EH (cell line): ENCODE data around the gene ARHGAP10.
A peak's percentile ranks its signal among the peaks of the same experiment; 100 is the strongest.

ENCODE experiments used
- DNase-seq: peaks from one replicate; pipeline ENCODE4 v3.0.0-alpha.2; 2015; ENCODE audit warnings: low read depth

Gene ARHGAP10

DNA sequence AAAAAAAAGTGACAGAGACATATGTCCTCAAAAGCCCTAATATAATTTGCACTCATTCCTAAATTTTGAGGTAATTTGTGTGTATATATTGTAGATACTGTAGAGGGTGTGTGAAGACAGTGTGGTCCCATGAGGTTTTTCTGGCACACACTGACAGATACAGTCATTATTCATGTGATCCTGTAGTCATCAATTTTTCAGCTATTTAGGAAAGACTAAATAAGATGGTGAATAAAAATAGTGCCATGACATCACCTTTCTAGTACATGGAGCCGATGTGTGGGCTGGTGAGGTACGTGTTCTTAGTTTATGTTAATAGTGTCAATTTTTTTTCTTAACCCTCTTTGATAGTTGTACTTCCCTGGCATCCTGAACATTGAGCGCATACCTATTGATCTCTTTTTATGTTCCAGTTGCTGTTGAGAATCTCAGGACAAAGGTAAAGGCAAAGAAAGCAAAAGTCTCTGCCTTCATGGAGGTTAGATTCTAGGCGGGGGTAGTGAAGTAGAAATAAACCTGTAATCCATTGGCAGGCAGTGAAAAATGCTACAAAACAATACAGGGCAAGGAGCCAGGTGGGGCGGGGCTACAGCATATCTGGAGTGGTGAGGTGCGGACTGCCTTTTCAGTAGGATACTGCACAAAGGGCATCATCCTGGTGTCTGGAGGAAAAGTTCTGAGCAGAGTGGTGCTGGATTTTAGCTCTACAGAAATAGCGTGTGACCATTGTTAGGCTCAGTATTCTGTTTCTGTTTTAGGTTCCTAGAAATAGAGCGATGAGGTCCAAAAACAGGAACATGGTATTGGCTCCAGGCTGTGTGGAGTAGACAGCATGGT lies 93.8 kb downstream of the ARHGAP10 start:
- no peak for DNase-seq

DNA sequence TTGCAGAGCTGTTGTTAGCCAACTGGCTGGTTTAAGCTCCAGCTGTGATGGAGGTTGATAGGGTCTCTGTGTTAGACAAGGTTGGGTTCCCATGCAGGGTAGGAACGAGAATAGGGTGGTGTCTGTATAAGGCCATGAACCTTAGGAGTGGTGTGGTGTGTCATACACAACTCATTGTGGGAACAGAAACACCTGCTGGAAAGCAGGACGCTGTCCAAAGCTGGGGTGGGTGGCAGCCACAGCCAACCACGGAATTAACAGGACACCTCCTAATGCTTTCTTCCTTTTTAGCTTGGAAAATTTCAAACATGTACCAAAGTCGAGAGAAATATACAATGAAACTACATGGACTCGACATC lies 94.4 kb downstream of the ARHGAP10 start:
- no peak for DNase-seq

DNA sequence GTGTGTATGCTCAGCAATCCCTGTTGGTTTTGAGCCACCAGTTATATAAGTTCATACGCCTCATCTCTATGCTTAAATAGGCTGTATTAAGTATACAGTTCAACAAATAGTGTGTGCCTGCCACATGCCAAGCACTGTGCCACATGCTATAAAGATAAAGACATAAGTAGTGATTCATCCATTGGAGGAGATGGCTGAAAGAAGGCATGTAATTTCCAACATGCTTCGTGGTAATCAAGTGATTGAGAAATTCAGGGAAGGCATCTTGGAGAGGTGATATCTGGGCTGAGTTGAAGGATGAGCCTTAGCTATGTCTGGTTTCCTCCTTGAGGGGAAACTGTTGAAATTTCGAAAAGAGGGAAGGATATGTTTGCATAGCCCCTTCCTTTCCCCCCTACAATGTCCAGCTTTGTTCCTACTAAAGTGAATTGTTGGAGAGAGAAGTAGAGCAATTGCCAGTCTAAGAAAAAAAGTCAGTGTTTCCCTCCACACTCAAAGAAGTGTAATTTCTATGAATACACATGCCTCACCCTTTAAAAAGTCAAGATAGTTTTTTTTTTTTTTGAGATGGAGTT lies 96.5 kb downstream of the ARHGAP10 start:
- DNase-seq, result peak; percentile 55

DNA sequence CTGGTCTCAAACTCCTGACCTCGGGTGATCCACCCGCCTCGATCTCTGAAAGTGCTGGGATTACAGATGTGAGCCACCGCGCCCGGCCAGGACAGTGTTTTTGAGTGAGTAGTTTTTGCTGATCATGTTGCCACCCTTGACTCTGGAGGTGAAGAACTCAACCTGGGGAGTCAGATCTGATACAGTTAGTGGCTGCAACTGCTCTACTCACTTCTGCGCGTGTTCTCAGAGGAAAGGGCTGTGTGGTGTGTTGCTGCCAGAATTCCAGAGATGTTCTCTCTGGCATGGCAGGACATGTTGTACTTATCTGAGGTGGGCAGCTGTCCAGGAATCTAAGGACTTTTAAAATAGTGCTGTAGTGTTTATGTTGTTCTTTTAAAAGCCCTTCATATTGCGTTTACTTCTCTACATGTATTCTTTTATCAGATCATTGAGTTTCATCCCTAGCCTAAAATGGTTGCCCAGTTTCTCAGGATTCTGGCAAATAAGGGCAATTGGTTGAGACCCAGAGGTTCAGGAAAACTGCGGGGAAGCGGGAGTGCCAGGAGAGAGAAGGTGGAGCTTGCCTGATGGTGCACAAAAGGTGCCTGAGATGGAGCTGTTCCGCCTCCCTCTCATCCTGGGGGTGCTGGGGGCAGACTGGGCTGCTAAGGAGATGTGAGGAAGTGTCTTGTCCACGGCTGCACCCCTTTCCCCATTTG lies 97.7 kb downstream of the ARHGAP10 start:
- DNase-seq, result peak; percentile 79

DNA sequence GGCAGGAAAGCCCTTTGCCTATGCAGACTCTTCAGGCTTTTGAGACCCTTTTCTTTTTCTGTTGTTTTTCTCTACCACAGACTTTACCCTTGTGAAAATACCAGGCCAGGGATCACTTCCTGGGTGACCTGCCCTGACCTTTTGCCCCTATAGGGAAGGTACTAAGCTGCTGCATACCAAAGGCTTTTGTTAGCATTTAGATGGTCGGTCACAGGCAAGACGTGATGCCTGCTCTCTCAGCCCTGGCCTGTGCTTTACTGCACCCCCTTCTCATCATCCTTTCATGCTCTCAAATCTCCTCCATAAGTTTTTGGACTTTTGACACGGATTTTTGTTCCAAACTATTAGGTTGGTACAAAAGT lies 98.2 kb downstream of the ARHGAP10 start:
- no peak for DNase-seq

DNA sequence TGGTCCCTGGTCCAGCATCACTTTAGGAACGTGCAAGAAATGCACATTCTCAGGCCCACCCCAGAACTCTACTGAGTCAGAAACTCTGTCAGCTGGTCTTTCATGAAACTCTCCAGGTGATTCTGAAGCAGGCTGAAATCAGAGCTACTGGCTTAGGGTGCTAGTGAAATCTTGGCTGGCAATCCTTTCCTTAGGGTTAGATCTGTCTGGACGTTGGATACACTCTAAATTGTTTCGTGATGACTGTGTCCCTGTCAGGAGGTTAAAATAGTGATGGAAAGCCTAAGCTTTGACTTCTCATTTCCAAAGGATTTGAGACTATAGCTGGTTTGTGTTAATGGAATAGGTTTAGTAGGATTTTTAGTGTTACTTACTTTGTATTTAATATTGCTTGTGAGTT lies 99.1 kb downstream of the ARHGAP10 start:
- peak; percentile 82 for DNase-seq

DNA sequence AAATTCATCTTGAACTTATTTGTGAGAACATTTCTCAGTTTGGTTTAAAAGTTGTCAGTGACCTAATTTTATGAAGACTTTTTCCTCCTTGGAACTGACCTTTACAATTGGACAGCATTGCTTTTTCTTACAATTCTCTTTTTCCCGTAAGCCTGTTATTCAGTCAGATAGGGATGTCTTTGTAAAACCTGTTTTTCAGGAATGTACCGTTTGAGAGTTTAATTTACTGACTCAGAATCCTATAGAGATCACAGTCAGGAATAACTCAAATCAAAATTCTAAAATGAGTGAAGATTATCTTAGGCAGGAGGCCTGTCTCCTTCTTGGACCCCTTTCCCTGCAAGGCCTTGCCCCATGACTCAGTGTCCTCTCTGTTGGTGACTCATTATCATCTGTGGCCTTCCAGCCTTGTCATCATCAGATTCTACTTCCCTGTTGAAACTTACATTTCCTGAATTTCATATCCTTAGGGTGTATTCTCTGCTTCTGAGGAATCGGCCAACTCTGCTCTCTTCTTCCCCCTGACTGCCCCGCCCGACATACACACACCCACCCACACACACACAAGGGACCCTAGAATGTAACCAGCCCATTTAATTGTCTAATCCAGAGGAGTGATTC lies 99.8 kb downstream of the ARHGAP10 start:
- peak; percentile 93 for DNase-seq

DNA sequence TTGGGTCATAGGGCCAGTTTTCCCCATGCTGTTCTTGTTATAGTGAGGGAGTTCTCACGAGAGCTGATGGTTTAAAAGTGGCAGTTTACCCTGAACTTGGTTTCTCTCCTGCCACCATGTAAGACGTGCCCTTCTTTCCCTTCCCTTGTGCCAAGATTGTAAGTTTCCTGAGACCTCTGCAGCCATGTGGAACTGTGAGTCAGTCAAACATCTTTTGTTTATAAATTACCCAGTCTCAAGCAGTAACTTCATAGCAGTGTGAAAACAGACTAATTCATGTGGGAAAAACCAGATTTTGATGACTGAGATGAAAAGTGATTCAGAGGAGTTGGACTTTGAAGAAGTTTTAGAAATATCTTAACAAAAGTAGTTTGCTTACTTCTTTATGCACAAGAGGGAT lies 101.4 kb downstream of the ARHGAP10 start:
- peak; percentile 63 for DNase-seq

DNA sequence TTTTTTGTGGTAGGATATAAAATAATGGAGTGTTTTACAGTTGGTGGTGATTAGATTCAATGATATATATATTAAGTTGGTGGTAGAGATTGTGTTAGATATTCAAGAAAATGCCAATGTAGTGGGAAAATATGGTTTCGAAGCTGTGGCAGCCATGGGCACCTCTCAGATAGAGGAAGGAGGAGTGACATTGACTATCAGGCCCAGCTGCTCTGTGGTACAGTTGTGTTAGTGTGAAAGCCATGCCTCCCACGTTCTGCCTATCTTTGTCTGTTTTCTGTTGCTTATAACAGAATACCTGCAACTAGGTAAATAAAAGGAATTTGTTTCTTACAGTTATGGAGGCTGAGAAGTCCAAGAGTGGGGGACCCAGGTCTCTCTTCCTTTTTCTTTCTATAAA lies 101.9 kb downstream of the ARHGAP10 start:
- no peak for DNase-seq

DNA sequence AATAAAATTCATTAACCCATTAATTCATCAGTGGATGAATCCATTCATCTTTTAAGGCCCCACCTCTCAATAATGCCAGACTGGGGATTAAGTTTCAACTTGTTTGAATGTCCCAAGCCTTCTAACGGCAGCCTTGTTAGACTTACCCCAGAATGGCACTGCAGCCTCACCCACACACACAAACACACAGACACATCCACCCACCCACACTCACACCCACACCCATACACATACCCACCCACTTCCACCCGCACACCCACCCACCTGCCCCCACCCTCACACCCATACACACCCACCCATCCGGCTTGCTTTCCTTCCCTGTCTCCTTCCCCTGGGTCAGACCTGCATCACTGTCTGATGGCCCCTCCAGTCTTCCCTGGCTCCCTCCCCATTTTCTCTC lies 102.6 kb downstream of the ARHGAP10 start:
- no peak for DNase-seq

DNA sequence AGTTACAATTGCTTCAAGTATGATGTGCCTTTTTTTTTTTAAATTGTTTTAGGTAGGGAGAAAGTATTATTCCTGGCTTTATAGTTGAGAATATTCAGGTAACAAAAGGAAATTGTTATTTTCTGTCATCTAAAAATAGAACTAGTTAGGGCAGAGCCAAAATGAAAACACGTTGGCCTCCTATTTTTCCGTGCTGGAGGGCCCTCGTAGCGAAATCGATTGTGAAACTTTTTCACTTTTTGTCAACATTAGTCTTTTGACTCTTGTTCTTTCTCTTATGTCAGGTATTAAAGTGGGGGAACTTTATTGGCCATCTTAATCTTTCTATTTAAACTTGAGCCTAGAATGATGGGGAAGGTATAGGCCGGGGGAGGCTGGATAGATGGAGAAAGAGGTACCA lies 104.9 kb downstream of the ARHGAP10 start:
- DNase-seq, result no peak

DNA sequence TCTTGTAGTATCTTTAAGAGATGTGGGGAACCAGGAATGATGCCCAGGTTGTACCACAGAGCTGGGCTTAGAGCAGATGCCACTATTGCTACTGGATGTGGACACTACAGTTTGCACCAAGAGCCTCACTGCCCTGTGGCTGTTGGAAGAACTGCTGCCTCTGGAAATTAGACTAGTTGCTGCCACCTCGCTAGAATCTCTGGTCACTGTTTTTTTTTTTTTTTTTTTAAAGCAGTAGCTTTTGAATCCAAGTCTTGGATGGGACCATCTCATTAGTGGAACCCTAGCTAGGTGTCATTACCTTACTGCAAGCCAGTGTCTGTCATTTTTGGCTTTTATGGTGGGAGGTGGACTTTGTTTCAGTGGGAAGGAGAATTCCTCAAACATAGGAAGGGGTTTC lies 105.5 kb downstream of the ARHGAP10 start:
- peak; percentile 52 for DNase-seq

DNA sequence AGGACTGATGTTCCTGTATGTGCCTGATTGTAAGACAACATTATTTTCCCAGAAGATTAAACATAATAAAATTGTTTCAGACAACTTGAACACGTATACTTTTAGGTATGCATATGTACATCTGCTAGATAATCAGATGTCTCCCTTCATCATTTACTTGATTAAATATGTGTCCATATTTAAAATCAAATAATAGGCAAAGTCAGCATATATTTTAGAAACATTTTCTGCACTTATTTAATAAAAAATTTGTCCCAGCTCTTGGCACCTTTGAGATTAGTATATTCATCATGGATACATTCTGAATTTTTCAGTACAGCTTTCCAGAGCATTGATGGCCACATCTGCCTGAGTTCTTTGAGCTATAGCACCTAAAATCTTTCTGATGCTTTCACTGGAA lies 106.0 kb downstream of the ARHGAP10 start:
- DNase-seq, result no peak

DNA sequence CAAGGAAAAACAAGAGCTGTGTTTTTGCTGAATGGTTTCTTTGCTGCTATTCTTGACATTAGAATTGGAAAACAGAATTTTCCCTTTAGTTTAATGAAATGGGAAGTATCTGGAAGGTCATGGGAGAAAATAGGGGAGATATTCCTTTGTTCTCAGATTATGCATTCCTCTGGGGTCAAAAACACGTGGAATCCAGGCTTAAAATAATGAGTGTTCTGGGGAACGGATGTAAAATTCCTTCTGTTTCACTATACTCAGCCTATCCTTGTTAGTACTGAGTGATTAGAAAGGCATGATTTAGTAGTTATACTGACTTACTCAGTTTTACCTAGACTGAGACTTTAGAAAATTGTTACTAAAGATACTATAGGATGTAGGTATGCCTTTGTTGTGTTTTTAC lies 107.3 kb downstream of the ARHGAP10 start:
- peak; percentile 50 for DNase-seq

DNA sequence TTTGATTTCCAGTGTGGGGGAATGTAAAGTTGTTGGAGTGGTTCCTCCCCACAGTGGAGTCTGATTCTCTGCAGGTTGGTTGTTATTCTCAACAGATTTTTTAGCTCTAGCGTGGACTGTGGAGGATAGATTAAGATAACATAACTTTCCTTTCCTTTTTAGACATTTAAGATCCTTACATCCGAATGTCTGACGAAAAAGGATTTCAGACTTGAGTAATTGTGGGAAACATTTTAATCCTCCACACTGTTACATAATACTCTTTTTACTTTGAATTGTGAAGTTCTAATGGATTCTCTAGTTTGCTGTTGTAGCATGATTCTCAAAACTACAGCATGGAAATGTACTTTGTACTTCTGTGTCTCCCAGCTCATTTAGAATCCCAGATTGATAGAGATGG lies 107.8 kb downstream of the ARHGAP10 start:
- DNase-seq, result no peak

DNA sequence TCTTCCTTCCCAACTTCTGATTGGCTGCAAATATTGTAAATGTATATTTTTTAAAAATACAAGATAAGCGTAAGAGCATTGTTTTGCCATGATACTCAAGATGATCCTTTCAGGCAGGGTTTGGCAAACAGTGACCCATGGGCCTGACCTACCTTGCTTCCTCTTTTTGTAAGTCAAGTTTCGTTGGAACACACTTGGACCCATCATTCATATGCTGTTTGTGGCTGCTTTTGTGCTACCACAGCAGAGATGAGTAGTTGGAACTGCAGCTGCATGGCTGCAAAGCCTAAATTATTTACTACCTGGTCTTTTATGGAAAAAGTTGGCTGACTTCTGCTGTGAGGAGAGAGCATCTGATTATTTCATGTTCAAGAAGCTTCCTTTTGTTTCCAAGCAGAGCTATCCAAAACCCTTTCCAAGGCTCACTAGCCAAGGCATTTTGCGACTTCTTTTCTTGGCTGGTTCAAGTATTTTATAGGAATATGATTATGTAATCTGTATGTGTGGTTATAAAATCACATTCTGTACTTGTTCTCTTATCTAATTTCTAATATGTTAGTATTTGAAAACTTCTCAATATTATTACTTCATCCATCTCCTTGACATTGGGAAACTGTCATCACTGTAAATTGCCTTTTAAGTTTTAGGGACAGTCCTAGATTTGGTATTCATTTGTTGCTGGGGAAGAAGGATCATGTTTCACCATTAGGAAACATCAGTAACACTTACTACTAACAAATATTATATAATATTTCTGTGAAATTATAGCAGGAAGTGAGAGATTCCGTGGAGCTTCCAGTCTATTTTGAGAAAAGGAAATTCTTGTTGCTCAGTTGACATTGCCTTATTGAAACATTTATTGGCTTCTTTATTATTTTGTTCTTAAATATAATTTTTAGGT lies 109.2 kb downstream of the ARHGAP10 start:
- DNase-seq, result no peak

DNA sequence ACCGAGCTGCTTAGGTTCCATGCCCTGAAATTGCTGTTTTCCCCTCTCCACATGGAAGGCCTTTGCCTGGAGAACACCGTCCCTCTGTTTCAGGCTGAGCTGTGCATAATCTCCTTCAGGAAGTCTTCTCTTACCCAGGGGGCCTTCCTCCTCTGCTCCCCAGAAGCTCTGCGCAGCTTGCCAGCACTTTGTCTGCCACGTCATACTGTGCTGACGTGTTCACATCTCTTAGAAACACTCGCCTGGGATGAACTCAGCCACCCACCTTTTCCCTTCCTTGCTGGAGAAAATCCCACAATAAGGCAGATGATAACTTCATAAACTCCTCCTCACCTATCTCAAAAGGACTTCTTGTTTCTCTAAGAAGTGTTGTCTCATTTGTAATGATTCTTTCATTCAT lies 110.7 kb downstream of the ARHGAP10 start:
- peak; percentile 84 for DNase-seq

DNA sequence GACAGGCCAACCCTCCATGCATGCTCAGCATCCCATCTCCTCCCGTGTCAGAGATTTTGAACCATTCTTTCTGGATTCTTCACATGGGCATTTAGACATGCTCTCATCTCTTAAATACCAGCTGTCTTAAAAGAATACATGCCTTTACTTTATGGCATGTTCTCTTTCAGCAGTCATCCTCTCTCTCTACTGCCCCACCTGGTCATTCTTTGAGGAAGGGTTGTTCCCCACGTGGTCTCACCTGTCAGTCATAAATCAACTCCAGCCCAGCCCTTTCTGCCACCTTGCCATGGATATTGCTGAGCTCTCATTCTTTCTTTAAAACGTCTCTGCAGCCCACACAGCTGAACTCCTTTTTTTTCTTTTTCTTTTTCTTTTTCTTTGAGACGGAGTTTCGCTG lies 111.3 kb downstream of the ARHGAP10 start:
- no peak for DNase-seq

DNA sequence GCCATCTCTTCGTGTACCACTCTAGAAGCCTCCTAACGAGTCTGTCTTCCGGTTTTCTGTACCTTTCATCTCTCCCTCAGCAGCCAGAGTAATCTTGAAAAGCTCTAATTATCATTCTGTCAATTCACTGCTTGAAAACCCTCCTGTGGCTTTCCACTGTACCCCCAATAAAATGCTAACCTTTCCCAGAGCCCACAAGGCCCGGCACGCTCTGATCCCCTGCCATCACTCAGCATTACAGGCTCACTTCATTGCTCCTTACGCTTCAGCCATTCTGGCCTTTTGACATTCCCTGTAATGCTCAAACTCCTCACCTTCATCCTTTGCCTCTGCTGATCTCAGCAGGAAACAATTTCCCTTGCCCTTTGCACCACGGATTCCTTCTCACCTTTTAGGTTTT lies 112.9 kb downstream of the ARHGAP10 start:
- DNase-seq, result no peak

DNA sequence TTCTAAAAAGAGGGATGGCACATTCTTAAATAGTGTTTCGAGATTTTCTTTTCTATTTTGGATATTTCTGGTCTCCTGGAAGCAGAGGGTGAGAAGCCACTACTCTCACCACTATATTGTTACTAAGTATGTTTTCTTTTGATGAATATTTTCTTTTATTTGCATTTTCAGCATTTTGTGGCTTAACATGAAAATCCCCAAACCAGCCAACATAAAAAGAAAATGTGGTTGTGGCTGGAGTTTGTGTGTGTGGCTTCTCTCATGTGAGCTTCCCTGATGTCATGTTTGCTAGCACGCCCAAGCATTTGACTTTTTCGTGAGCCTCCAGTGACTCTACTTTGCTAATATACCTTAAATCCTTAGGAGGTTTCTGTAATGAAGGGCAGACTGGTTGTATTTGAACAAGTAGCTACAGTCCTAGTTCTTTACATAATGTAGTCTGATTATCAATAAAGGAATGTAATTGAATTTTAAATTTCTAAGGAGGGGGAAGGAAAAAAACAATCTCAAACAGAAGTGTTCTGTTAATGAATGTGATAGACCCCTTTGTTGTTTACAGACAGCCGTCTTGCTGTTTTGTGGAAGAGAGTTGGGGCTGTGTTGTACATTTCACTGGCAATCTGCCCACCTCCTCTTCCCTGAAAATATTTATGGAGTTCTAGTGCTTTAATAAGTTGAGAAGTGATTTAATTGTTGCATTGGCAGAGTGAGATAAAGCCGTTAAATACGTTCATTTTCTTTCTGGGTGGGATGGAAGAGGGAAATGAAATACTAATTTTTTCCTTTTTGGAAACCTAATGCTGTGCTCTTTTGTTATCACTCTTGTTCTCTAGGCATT lies 114.6 kb downstream of the ARHGAP10 start:
- no peak for DNase-seq
